HTR-8/SVneo (cell line): ENCODE data around the gene NRXN3.

ENCODE experiments used
- DNase-seq: peaks from one replicate; pipeline ENCODE4 v3.0.0; 2011; ENCODE audit warnings: low spot score, mixed read lengths; ENCODE audit not compliant: insufficient read length
- FAIRE-seq: peaks from 2 replicates; lab custom pipeline; 2011; peaks lifted over from hg19 to GRCh38; lab: Jason Lieb, UNC

NRXN3 gene

DNA sequence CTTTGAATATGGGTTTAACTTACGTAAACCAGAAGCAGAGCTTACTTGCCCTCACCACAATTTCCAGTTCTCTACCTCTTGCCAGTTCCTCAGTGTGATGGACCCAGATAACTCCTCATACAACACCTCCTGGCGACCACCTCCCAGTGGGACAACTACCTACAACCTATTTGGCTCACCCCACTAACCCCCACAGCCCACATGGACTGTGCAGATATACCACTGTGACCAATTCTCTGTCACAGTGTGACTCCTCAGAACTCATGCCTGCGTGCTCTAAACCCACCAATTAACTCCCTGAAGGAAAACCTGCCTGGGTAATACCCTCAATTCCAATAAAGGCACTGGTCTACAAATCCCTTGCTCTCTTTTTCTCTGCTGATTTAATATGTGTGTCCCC, 1729.4 kb downstream of the NRXN3 start:
- FAIRE-seq (no peak), DNase-seq (no peak)

DNA sequence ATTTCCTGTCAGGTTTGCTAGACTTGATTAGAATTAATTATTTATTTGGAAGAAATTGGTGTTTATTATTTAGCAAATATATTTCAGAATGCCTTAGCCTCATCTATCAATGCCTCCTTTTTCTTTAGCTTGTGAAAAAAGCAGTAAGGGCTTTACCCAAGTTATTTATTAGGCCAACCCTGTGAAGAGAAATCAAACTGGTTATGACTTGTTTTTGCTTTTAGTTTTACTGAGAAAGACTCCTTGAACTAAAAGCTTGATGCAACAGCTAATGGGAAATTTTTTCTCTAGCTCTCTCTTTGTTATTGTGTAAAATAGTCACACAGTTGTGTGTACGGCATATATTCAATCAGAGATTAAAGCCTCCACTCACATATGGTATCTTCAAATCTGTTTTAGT, 1734.3 kb downstream of the NRXN3 start:
- FAIRE-seq (no peak), DNase-seq (no peak)

DNA sequence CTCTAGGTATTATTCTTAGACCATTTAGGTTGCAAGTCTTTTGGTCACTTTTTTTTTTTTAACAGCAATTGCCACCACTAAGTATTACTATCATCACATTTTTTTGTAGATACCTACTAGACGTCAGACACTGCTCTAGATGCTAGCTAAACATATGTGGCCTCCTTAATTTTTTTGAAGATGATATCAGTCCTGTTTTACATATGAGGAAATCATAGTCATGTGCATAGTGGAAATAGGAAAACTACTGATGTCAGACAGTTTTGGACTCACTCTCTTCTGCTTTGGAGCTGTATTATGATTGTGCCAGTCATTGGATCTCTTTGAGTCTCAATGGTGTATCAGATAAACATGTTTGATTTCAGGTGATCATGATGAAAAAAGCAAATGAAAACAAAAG, 1736.8 kb downstream of the NRXN3 start:
- DNase-seq = no peak
- no peak for FAIRE-seq

DNA sequence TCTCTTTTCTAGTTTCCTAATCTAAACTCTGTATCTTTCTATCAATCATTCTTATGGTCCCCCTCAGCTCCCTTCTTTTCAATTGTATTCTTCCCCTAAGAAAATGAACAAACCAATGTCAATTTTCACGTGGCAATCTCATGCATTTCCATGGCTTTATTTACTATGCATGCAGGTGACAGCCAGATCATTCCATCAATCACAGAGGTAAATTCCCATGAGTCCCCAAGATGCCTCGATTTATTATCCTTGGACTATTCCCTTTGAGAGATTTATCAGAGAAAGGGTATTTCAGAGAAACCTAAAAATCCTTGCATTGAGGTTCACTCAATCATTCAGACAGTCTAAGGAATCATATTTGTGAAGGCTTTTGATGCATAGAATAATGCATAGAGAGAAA, 1739.9 kb downstream of the NRXN3 start:
- FAIRE-seq (no peak), DNase-seq (no peak)

DNA sequence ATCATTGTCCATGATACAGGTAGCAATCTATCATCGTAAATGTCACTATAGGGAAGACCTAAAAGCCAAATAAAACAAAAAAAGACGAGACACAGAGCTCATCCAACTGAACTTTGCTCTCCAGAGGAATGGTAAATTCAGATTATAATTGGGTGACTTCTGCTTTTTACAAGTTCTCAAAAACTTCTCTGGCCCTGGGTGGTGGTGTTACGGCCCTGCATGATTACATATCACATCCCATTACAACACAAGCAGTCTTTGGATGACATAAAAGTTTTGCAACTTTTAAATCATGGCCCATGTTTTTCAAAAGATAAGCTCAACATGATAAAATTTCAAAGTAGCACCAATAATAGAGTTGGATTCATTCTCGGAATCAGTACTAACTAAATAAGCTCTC, 1741.6 kb downstream of the NRXN3 start:
- FAIRE-seq = no peak
- no peak for DNase-seq

DNA sequence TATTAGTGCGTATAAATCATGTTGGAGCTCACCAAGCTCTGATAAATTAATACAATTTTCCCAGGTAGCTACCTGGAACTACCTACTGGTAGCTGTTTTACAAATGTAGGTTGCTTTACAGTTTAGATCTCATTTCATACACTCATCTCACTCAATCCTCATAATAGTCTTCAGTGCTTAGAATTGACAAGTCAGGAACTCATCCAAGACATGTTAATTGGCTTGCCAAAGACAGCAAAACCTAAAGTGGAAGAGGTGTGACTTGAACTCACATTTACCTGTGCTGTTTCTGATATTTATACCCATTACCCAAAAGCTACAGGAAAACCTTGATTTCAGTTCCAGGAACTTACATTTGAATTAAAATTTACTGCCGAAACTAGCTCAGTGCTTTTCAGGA, 1744.4 kb downstream of the NRXN3 start:
- no peak for FAIRE-seq
- no peak for DNase-seq

DNA sequence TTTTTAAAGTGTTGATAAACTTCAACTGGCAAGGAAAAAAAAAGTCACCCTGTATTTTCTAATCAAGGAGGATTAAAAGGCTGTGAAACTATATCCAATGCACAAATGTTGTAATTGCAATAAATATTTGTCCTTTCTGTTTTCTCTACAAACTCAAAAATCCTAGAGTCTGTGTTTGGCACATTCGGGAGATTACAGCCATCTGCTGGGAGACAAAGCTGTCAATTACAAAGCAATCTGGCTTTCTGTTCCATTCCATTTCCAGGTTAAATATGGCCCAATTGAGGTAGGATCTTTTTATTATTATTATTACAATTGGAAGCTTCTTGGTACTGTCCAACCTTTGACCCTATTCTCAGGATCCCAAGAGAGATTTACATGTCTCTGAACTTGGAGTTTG, 1745.2 kb downstream of the NRXN3 start:
- FAIRE-seq (no peak), DNase-seq (no peak)

DNA sequence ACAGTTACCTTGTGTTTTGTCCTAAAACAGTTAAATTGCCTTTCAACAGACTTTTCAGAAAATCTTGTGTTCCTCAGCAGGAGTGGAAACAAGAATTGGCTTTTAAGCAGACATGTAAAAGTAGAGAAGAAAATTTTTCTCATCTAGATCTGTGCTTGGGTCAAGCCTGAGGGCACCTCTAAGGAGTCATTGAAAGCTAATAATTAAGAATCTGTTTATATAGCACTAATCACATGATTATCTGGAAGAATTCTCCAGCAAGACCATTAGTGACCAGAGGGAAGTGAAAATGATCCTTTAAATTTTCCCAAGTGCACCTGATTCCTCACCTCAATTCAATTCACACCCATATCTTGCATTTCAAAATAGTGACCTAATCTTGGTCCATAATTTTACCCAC, 1746.1 kb downstream of the NRXN3 start:
- FAIRE-seq = no peak

DNA sequence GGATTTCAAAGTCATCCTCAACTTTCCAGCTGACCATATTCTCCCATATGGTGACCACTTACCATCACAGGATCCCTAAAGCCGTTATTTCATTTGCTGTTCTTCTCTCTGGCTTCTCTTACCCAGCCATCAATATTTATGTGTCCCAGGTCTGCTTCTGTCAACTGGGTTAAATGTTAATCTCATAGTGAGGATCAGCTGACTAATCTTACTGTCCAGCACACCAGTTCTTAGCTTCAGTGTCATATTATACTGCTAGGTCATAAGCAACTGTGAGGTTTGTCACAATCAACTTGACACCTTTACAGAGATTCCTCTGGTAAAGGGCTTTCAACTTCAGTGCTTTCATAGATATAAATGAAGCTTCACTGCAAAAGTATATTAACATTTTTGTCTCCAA, 1746.7 kb downstream of the NRXN3 start:
- DNase-seq (no peak), FAIRE-seq (no peak)

More for the DNA sequence above, 1746.1 kb downstream of the NRXN3 start:
- DNase-seq = no peak
